ENCODE data around the gene CAVIN2.

CAVIN2 gene

GRCh38 chr2:191862156-191862775 is 15.4 kb upstream of the CAVIN2 start:
- H3K36me3 ChIP-seq (ENCODE audit: control insufficient read depth, insufficient read depth, low read length) = no peaks in the 10 kb centered on the region
- H3K4me1 ChIP-seq (ENCODE audit: control insufficient read depth, insufficient read depth, low read length) = peaks cover 13% of the 10 kb centered on the region
- H3K9ac ChIP-seq (ENCODE audit: low read length) = no peak overlapping the region
- H3K9me3 ChIP-seq (ENCODE audit: control insufficient read depth, low read length) = no peaks in the 10 kb centered on the region
- no peak overlapping the region for H3K4me3 ChIP-seq (ENCODE audit: low read length)
- H3K27me3 ChIP-seq (ENCODE audit: control insufficient read depth, insufficient read depth, low read length) = no peaks in the 10 kb centered on the region

GRCh38 chr2:191860760-191861466 is 14.0 kb upstream of the CAVIN2 start:
- no peak overlapping the region for H3K4me3 ChIP-seq (ENCODE audit: low read length)
- no peak overlapping the region for H3K9ac ChIP-seq (ENCODE audit: low read length)
- no peaks in the 10 kb centered on the region for H3K27me3 ChIP-seq (ENCODE audit: control insufficient read depth, insufficient read depth, low read length)
- no peaks in the 10 kb centered on the region for H3K9me3 ChIP-seq (ENCODE audit: control insufficient read depth, low read length)
- no peaks in the 10 kb centered on the region for H3K4me1 ChIP-seq (ENCODE audit: control insufficient read depth, insufficient read depth, low read length)
- H3K36me3 ChIP-seq (ENCODE audit: control insufficient read depth, insufficient read depth, low read length) = no peaks in the 10 kb centered on the region

DNA sequence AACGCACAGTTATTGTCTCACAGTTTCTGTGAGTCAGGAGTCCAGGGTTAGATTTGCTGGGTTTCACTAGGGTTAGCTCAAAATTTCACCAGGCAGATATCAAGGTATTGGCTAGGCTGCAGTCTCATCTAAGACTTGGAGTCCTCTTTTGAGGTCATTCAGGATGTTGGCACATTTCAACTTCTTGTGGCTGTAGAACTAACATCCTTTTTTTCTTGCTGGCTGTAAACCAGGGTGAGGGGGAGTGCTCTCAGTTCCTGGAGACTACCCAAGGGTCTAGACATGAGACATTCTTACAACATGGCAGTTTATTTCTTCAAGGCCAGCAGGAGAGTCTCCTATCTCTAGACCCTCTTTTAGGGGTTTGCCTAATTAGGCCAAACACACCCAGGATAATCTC is 12.8 kb upstream of the CAVIN2 start:
- H3K27me3 ChIP-seq (ENCODE audit: control insufficient read depth, insufficient read depth, low read length) = no peaks in the 10 kb centered on the region
- H3K36me3 ChIP-seq (ENCODE audit: control insufficient read depth, insufficient read depth, low read length) = no peaks in the 10 kb centered on the region
- H3K9ac ChIP-seq (ENCODE audit: low read length) = no peak overlapping the region
- H3K4me1 ChIP-seq (ENCODE audit: control insufficient read depth, insufficient read depth, low read length) = no peaks in the 10 kb centered on the region
- no peak overlapping the region for H3K4me3 ChIP-seq (ENCODE audit: low read length)
- no peaks in the 10 kb centered on the region for H3K9me3 ChIP-seq (ENCODE audit: control insufficient read depth, low read length)

GRCh38 chr2:191857886-191858285 is 11.0 kb upstream of the CAVIN2 start:
- H3K9ac ChIP-seq (ENCODE audit: low read length) = no peak overlapping the region
- H3K27me3 ChIP-seq (ENCODE audit: control insufficient read depth, insufficient read depth, low read length) = no peaks in the 10 kb centered on the region
- H3K36me3 ChIP-seq (ENCODE audit: control insufficient read depth, insufficient read depth, low read length) = no peaks in the 10 kb centered on the region
- H3K4me3 ChIP-seq (ENCODE audit: low read length) = no peak overlapping the region
- H3K9me3 ChIP-seq (ENCODE audit: control insufficient read depth, low read length) = no peaks in the 10 kb centered on the region
- no peaks in the 10 kb centered on the region for H3K4me1 ChIP-seq (ENCODE audit: control insufficient read depth, insufficient read depth, low read length)

DNA sequence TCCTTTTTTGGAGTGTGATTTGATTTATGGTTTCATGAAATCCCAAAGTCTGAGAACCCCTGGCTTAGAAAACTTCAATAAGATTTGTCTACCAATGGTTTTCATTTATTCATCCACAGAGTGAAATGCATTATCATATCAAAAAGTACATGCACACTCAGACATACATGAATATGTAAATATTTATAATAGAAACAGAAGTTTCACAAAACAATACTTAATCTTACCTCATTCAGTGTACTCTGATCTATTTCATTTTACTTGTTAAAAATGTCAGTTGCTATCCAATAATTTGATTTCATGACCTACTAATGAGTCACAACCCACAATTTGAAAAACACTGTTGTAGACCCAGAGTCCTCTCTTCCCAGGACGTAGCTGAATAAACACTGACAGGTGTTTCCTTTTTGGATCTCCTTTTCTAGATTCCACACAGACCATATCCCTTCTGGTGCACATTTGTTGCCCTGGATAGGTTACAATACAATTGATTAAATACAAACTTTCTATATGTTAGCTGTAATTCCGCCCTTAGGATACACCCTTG is 10.4 kb upstream of the CAVIN2 start:
- Histone ChIP-seq H3K9ac (ENCODE audit: low read length) (no peak overlapping the region), H3K9me3 (ENCODE audit: control insufficient read depth, low read length) (no peaks in the 10 kb centered on the region), H3K36me3 (ENCODE audit: control insufficient read depth, insufficient read depth, low read length) (no peaks in the 10 kb centered on the region), H3K27me3 (ENCODE audit: control insufficient read depth, insufficient read depth, low read length) (no peaks in the 10 kb centered on the region), H3K4me3 (ENCODE audit: low read length) (no peak overlapping the region), H3K4me1 (ENCODE audit: control insufficient read depth, insufficient read depth, low read length) (no peaks in the 10 kb centered on the region)

GRCh38 chr2:191856111-191856876 is 9.4 kb upstream of the CAVIN2 start:
- H3K9me3 ChIP-seq (ENCODE audit: control insufficient read depth, low read length) = no peaks in the 10 kb centered on the region
- no peak overlapping the region for H3K4me3 ChIP-seq (ENCODE audit: low read length)
- no peaks in the 10 kb centered on the region for H3K27me3 ChIP-seq (ENCODE audit: control insufficient read depth, insufficient read depth, low read length)
- no peak overlapping the region for H3K9ac ChIP-seq (ENCODE audit: low read length)
- H3K4me1 ChIP-seq (ENCODE audit: control insufficient read depth, insufficient read depth, low read length) = no peaks in the 10 kb centered on the region
- H3K36me3 ChIP-seq (ENCODE audit: control insufficient read depth, insufficient read depth, low read length) = no peaks in the 10 kb centered on the region

GRCh38 chr2:191855382-191855781 is 8.5 kb upstream of the CAVIN2 start:
- Histone ChIP-seq H3K27me3 (ENCODE audit: control insufficient read depth, insufficient read depth, low read length) (no peaks in the 10 kb centered on the region), H3K36me3 (ENCODE audit: control insufficient read depth, insufficient read depth, low read length) (no peaks in the 10 kb centered on the region), H3K4me1 (ENCODE audit: control insufficient read depth, insufficient read depth, low read length) (no peaks in the 10 kb centered on the region), H3K9ac (ENCODE audit: low read length) (no peak overlapping the region), H3K9me3 (ENCODE audit: control insufficient read depth, low read length) (no peaks in the 10 kb centered on the region), H3K4me3 (ENCODE audit: low read length) (no peak overlapping the region)

DNA sequence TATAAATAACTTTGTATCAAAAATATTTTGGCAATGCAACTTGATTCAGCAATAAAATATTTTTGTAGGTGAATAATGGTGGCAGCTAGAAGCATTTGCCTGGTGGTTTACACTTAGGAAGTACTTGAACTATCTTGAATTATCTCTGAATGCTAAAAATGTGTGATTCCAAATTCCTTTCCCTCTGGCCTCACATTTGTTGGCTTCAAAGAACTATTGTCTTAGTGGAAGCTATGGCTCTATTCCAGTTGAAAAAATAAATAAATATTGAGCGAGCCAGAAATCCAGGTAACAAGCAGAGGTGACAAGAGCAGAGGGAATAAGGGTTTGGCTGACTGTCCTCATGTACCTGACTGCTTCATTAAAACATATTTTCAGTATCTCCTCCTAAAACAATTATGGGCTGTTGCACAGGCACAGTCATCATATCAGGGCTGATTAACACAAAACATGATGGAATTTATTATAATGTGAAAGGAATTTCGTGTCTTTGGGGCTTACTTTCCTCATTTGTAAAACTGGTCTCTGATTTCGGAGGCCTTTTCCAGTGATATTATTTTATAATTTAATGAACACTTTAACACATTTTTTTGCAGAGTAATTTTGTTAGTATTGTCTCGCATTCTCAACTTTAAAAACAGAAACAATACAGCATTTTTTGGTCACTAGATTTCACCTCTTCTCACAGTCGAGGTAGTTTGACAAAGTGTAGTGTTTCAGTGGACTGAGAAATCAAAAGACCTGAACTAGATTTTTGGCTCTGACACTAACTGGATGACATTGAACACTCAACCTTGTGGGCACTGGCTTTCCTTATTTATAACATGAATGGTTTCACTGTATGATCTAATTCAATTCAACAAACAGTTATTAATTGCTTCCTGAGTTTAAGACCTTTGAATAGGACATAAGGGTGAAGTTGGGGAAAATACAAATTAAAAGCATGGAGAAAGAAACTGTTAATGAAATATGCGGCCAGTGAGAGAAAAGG is 7.8 kb upstream of the CAVIN2 start:
- Histone ChIP-seq H3K4me3 (ENCODE audit: low read length) (no peak overlapping the region), H3K27me3 (ENCODE audit: control insufficient read depth, insufficient read depth, low read length) (no peaks in the 10 kb centered on the region), H3K9me3 (ENCODE audit: control insufficient read depth, low read length) (no peaks in the 10 kb centered on the region), H3K4me1 (ENCODE audit: control insufficient read depth, insufficient read depth, low read length) (no peaks in the 10 kb centered on the region), H3K36me3 (ENCODE audit: control insufficient read depth, insufficient read depth, low read length) (no peaks in the 10 kb centered on the region), H3K9ac (ENCODE audit: low read length) (no peak overlapping the region)

DNA sequence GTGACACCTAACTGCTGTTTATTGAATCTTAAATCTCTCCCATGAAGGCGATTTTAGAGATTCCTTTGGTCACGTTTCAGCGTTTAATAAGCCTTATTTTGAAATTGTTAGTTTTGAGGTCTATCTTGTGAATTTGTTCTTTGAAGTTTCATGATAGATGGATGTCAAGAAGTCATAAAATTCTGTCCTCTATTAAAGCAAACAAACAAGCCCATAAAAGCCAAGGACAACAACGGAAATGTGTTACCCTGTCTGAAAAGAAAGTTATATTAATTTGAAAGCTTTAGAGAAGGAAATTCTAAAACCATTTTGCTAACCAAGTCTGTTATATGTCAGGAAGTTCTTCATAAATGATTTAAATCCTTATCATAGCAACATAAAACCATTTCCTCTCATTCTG is 7.0 kb upstream of the CAVIN2 start:
- no peaks in the 10 kb centered on the region for H3K27me3 ChIP-seq (ENCODE audit: control insufficient read depth, insufficient read depth, low read length)
- H3K4me3 ChIP-seq (ENCODE audit: low read length) = no peak overlapping the region
- no peaks in the 10 kb centered on the region for H3K9me3 ChIP-seq (ENCODE audit: control insufficient read depth, low read length)
- no peaks in the 10 kb centered on the region for H3K4me1 ChIP-seq (ENCODE audit: control insufficient read depth, insufficient read depth, low read length)
- no peak overlapping the region for H3K9ac ChIP-seq (ENCODE audit: low read length)
- no peaks in the 10 kb centered on the region for H3K36me3 ChIP-seq (ENCODE audit: control insufficient read depth, insufficient read depth, low read length)

GRCh38 chr2:191851158-191851557 is 4.3 kb upstream of the CAVIN2 start:
- Histone ChIP-seq H3K4me1 (ENCODE audit: control insufficient read depth, insufficient read depth, low read length) (peaks cover 10% of the 10 kb centered on the region), H3K36me3 (ENCODE audit: control insufficient read depth, insufficient read depth, low read length) (no peaks in the 10 kb centered on the region), H3K9me3 (ENCODE audit: control insufficient read depth, low read length) (no peaks in the 10 kb centered on the region), H3K9ac (ENCODE audit: low read length) (no peak overlapping the region), H3K4me3 (ENCODE audit: low read length) (no peak overlapping the region), H3K27me3 (ENCODE audit: control insufficient read depth, insufficient read depth, low read length) (no peaks in the 10 kb centered on the region)
